Gastroesophageal sphincter (tissue), 4 donors: ENCODE measurements around the gene AEBP1. TPM values are rescaled to one million over a fixed set of nuclear protein-coding genes. Genes with fewer than 3 reads are reported as not detected.
A peak's percentile ranks its signal among the peaks of the same experiment; 100 is the strongest.

Experiments used
- ATAC-seq: fragments of 150-250 bp; one replicate; pipeline ENCODE4 v1.9.1; 2016; ENCODE audit warnings: mild to moderate bottlenecking, moderate library complexity
- H3K27ac ChIP-seq, 4 donors: fragments of 200-600 bp; sonication (generic) in 3 of 4; 1 replicate in 3 of 4; 2 replicates in 1 of 4; pipeline ENCODE4 v1.5.1; 2016 to 2019
- H3K27me3 ChIP-seq: fragments of 200-600 bp; sonication (generic); one replicate; pipeline ENCODE4 v1.5.1; 2019
- H3K36me3 ChIP-seq, 2 donors: fragments of 200-600 bp; sonication (generic); one replicate each; pipeline ENCODE4 v1.5.1; 2019; ENCODE audit warnings: control low read depth in 1 of 2
- H3K4me1 ChIP-seq, 3 donors: fragments of 200-600 bp; sonication (generic); 1 replicate in 2 of 3; 2 replicates in 1 of 3; pipeline ENCODE4 v1.5.1; 2016 to 2019; ENCODE audit warnings: control low read depth in 2 of 3
- H3K4me3 ChIP-seq, 2 donors: fragments of 200-600 bp; sonication (generic); one replicate each; pipeline ENCODE4 v1.5.1; 2019; ENCODE audit warnings: mild to moderate bottlenecking in 1 of 2, moderate library complexity in 1 of 2
- H3K9me3 ChIP-seq, 3 donors: fragments of 200-600 bp; sonication (generic); one replicate each; pipeline ENCODE4 v1.5.1; 2017 to 2019; ENCODE audit warnings: control low read depth in 2 of 3
- EP300 ChIP-seq: sonication (generic); formaldehyde crosslinking; IDR thresholded peaks from one replicate; pipeline ENCODE4 v1.6.1; 2017; ENCODE audit warnings: antibody characterized with exemption, mild to moderate bottlenecking
- POLR2A ChIP-seq, 2 donors: fragments of 450-650 bp; IDR thresholded peaks; one replicate each; pipeline ENCODE4 v1.6.1; 2017; ENCODE audit warnings: antibody characterized with exemption in 2 of 2, mild to moderate bottlenecking in 2 of 2, moderate library complexity in 1 of 2
- POLR2AphosphoS5 ChIP-seq: sonication (generic); formaldehyde crosslinking; IDR thresholded peaks from one replicate; pipeline ENCODE4 v1.6.1; 2017; ENCODE audit warnings: antibody characterized with exemption
- WGBS, 2 donors: methylation state at CpG; one replicate each; pipeline ENCODE4 v1.1.5; 2018; ENCODE audit warnings: low coverage in 1 of 2; 5-methylcytosine and 5-hydroxymethylcytosine counted together
- total RNA-seq, 4 donors: library from RNA; depleted of rRNA; stranded (reverse); fragments of >200 nt; gene quantifications; one replicate each; pipeline ENCODE4 v1.1.0, GENCODE V29; 2016
- TF ChIP-seq, protein P1 (sequence below), 4 experiments: fragments of 200-600 bp in 2 of 4; fragments of 450-650 bp in 2 of 4; sonication (generic) in 1 of 4; IDR thresholded peaks; one replicate each; pipeline ENCODE4 v1.5.1; 2017 to 2019; ENCODE audit warnings: antibody characterized with exemption in 4 of 4, mild to moderate bottlenecking in 2 of 4, moderate library complexity in 2 of 4

The AEBP1 gene
- total RNA-seq, 4 donors from 2014 or later: 101 to 248 (median 171) TPM

DNA sequence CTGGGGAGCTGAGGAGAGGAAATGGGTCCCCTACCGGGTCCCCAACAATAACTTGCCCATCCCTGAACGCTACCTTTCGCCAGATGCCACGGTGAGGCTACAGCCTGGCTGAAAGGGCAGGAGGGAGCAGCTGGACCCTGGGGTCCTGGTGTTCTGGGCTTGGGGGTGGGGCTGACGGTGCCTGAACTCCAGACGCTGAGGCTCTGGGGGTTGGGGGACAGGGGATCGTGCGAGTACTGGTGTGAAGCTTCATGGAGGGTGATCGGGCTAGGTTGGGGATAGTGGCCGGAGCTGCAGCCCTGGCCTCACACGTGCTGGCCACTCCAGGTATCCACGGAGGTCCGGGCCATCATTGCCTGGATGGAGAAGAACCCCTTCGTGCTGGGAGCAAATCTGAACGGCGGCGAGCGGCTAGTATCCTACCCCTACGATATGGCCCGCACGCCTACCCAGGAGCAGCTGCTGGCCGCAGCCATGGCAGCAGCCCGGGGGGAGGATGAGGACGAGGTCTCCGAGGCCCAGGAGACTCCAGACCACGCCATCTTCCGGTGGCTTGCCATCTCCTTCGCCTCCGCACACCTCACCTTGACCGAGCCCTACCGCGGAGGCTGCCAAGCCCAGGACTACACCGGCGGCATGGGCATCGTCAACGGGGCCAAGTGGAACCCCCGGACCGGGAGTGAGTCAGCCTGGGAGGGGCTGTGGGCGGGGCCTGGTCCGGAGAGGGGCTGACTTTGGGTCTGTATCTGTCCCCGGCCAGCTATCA is 8.3 kb downstream of the AEBP1 start:
- TF ChIP-seq EP300 (no peak), POLR2AphosphoS5 (peak; percentile 14)
- Histone ChIP-seq H3K27me3 (no peaks in the 10 kb centered on the region), H3K4me1 (peaks cover 0 to 67% (median 0%) of the 10 kb centered on the region in 3 donors), H3K36me3 (peaks cover 0 to 100% of the 10 kb centered on the region in 2 donors), H3K9me3 (no peaks in the 10 kb centered on the region), H3K27ac (peak overlapping the region in 1 of 4 donors; percentile 13), H3K4me3 (no peak overlapping the region)
- 50 to 71% methylated on average over 2 to 12 of the region's 41 CpGs for WGBS, 2 donors
- no peak for ATAC-seq

GRCh38 chr7:44112997-44113763 is 9.0 kb downstream of the AEBP1 start:
- ATAC-seq: no peak
- H3K27ac ChIP-seq: peak overlapping the region in 1 of 4 donors; percentile 13
- no peaks in the 10 kb centered on the region for H3K9me3 ChIP-seq
- no peaks in the 10 kb centered on the region for H3K27me3 ChIP-seq
- H3K36me3 ChIP-seq: peaks cover 0 to 100% of the 10 kb centered on the region in 2 donors
- TF ChIP-seq POLR2A (IDR thresholded peaks at IDR 0.05): no peak
- TF ChIP-seq POLR2AphosphoS5: peak; percentile 1
- TF ChIP-seq EP300: no peak
- no peak overlapping the region for H3K4me3 ChIP-seq
- H3K4me1 ChIP-seq: peaks cover 0 to 64% (median 0%) of the 10 kb centered on the region in 3 donors
- WGBS, 2 donors: 70 to 81% methylated on average over 7 to 13 of the region's 34 CpGs

DNA sequence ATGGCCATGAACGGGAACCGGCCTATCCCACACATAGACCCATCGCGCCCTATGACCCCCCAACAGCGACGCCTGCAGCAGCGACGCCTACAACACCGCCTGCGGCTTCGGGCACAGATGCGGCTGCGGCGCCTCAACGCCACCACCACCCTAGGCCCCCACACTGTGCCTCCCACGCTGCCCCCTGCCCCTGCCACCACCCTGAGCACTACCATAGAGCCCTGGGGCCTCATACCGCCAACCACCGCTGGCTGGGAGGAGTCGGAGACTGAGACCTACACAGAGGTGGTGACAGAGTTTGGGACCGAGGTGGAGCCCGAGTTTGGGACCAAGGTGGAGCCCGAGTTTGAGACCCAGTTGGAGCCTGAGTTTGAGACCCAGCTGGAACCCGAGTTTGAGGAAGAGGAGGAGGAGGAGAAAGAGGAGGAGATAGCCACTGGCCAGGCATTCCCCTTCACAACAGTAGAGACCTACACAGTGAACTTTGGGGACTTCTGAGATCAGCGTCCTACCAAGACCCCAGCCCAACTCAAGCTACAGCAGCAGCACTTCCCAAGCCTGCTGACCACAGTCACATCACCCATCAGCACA is 9.7 kb downstream of the AEBP1 start:
- peaks cover 0 to 100% of the 10 kb centered on the region in 2 donors for H3K36me3 ChIP-seq
- no peak for ATAC-seq
- no peak overlapping the region for H3K4me3 ChIP-seq
- peaks cover 0 to 59% (median 0%) of the 10 kb centered on the region in 3 donors for H3K4me1 ChIP-seq
- H3K27ac ChIP-seq: peak overlapping the region in 1 of 4 donors; percentile 13
- no peaks in the 10 kb centered on the region for H3K27me3 ChIP-seq
- H3K9me3 ChIP-seq: no peaks in the 10 kb centered on the region
- WGBS, 2 donors: 74 to 100% methylated on average over 1 to 5 of the region's 24 CpGs
- TF ChIP-seq EP300 (no peak), POLR2AphosphoS5 (no peak), POLR2A (IDR thresholded peaks at IDR 0.05) (no peak)
- TF ChIP-seq, protein P1, sequence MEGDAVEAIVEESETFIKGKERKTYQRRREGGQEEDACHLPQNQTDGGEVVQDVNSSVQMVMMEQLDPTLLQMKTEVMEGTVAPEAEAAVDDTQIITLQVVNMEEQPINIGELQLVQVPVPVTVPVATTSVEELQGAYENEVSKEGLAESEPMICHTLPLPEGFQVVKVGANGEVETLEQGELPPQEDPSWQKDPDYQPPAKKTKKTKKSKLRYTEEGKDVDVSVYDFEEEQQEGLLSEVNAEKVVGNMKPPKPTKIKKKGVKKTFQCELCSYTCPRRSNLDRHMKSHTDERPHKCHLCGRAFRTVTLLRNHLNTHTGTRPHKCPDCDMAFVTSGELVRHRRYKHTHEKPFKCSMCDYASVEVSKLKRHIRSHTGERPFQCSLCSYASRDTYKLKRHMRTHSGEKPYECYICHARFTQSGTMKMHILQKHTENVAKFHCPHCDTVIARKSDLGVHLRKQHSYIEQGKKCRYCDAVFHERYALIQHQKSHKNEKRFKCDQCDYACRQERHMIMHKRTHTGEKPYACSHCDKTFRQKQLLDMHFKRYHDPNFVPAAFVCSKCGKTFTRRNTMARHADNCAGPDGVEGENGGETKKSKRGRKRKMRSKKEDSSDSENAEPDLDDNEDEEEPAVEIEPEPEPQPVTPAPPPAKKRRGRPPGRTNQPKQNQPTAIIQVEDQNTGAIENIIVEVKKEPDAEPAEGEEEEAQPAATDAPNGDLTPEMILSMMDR (IDR thresholded peaks at IDR 0.05): no peak

DNA sequence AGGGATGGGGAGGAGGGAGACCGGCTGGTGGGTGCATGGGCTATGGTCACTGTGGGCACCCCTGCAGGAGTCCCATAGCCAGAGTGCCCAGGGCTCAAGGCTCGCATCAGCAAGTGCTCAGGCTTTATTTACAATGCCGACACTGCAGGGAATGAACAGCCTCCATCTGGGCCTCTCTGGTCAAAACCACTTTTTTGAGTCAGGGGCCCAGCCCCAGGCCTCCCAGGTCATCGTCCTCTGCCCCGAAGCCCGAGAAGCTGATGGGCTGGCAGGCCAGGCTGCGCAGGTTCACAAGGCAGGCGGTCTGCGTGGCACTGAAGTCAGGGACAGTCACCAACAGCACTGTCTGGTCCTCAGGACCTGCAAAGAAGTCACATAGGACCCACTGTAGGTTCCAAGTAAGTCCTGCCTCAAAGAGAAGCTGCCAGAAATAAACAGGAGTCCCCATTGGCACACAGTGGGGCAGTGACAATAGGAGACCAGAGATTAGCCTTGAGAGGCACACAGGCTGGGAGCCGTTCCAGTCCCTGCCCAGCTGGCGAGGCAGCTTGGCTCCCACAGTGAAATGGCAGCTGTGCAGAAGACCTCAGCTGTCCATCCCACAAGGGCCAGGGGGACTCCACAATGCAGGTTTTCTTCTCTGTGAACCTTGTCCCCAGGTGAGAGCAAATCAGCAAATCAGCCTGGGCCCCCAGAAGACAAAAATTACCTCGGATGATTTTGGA is 10.6 kb downstream of the AEBP1 start:
- peaks cover 0 to 100% of the 10 kb centered on the region in 2 donors for H3K36me3 ChIP-seq
- WGBS, 2 donors: 69% methylated on average over 4 of the region's 12 CpGs; no CpG with 5 or more reads in 1 of the 2 donors
- H3K4me1 ChIP-seq: peaks cover 0 to 59% (median 0%) of the 10 kb centered on the region in 3 donors
- TF ChIP-seq, protein P1 (IDR thresholded peaks at IDR 0.05): no peak
- no peak for TF ChIP-seq POLR2A (IDR thresholded peaks at IDR 0.05)
- H3K4me3 ChIP-seq: no peak overlapping the region
- H3K9me3 ChIP-seq: no peaks in the 10 kb centered on the region
- ATAC-seq: no peak
- H3K27me3 ChIP-seq: no peaks in the 10 kb centered on the region
- peak overlapping the region in 1 of 4 donors; percentile 13 for H3K27ac ChIP-seq

- no peak overlapping the region for H3K4me3 ChIP-seq
- H3K36me3 ChIP-seq: peaks cover 0 to 100% of the 10 kb centered on the region in 2 donors
- H3K27me3 ChIP-seq: no peaks in the 10 kb centered on the region
- ATAC-seq: no peak
- H3K27ac ChIP-seq: no peak overlapping the region
- peaks cover 0 to 60% (median 0%) of the 10 kb centered on the region in 3 donors for H3K4me1 ChIP-seq
- WGBS, 2 donors: 60% methylated on average over 1 of the region's 17 CpGs; no CpG with 5 or more reads in 1 of the 2 donors
- H3K9me3 ChIP-seq: no peaks in the 10 kb centered on the region
- TF ChIP-seq, protein P1 (IDR thresholded peaks at IDR 0.05): no peak
- TF ChIP-seq POLR2A (IDR thresholded peaks at IDR 0.05) (no peak), EP300 (no peak), POLR2AphosphoS5 (no peak)
These were observed 12.1 kb downstream of the AEBP1 start for GRCh38 chr7:44116087-44116788.
